ENCODE measurements around the gene KIF26A.

The KIF26A gene

GRCh38 chr14:104158827-104159798 is 20.7 kb downstream of the KIF26A start:
- Histone ChIP-seq H3K27me3 (ENCODE audit: control insufficient read depth in 2 of 2, insufficient read depth in 2 of 2, low read length in 2 of 2) (no peaks in the 10 kb centered on the region), H3K9me3 (ENCODE audit: control insufficient read depth in 2 of 2, low read length in 2 of 2) (no peaks in the 10 kb centered on the region), H3K36me3 (ENCODE audit: control insufficient read depth in 2 of 2, insufficient read depth in 2 of 2, low read length in 2 of 2) (no peaks in the 10 kb centered on the region), H3K4me3 (ENCODE audit: low read length in 2 of 2) (no peak overlapping the region), H3K9ac (ENCODE audit: low read depth in 1 of 2, low read length in 2 of 2) (no peak overlapping the region), H3K4me1 (ENCODE audit: control insufficient read depth in 2 of 2, insufficient read depth in 2 of 2, low read length in 2 of 2) (no peaks in the 10 kb centered on the region), H3K27ac (ENCODE audit: low read depth in 2 of 2, low read length in 2 of 2) (no peak overlapping the region)

DNA sequence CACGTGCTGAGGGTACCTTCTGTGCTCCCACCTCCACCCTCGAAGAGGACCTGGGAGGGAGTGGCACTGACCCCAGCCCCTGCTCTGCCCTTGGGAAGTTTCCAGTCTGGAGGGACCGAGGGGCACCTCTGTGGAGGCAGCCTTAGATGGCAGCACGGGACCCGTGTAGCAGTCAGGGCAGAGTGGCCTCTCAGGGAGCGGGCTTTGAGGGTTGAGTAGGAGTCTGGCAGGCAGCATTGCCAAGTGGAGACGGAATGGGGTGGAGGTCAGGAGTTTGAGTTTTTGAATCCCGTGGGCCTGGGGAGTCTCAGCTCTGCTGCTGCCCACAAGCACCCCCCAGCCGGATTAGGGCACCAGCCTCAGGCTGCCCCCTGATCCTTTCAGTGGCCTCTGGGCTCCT is 21.6 kb downstream of the KIF26A start:
- Histone ChIP-seq H3K36me3 (ENCODE audit: control insufficient read depth in 2 of 2, insufficient read depth in 2 of 2, low read length in 2 of 2) (no peaks in the 10 kb centered on the region), H3K4me3 (ENCODE audit: low read length in 2 of 2) (no peak overlapping the region), H3K9me3 (ENCODE audit: control insufficient read depth in 2 of 2, low read length in 2 of 2) (no peaks in the 10 kb centered on the region), H3K9ac (ENCODE audit: low read depth in 1 of 2, low read length in 2 of 2) (no peak overlapping the region), H3K27ac (ENCODE audit: low read depth in 2 of 2, low read length in 2 of 2) (no peak overlapping the region), H3K4me1 (ENCODE audit: control insufficient read depth in 2 of 2, insufficient read depth in 2 of 2, low read length in 2 of 2) (no peaks in the 10 kb centered on the region), H3K27me3 (ENCODE audit: control insufficient read depth in 2 of 2, insufficient read depth in 2 of 2, low read length in 2 of 2) (no peaks in the 10 kb centered on the region)

DNA sequence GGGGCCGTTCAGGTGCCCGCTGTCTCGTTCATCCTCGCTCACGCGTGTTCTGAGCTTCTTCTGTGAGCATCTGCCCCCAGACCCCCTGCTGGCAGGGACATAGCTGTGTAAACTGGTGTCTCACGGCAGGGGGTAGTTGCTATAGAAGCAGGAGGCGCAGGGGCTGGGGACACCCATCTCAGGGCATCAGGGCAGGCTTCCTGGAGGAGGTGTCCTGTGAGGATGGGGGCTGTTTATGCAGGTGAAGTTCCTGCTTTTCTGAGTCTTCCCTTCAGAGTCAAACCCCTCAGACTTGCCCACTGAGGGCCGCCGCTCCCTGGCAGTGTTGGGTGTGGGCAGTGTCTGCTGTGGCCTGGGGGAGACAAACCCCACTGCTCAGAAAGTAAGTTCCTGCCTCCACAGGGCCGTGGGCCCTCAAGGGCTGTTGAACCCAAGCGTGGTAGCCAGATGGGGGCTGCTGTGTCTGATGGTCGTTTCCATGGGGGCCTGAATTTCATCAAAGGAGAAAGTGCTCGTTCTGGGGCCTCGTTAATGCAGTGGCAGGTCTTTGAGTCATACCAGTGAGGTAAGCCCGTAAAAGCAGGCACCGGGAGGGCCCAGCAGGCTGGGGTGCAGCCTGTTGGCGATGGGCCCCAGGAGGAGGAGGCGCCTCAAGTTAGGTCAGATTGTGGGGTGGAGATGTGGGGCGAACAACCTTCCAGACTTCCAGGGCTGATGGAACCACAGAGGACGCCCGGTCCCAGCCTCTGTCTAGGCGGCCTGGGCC is 23.4 kb downstream of the KIF26A start:
- Histone ChIP-seq H3K9ac (ENCODE audit: low read depth in 1 of 2, low read length in 2 of 2) (no peak overlapping the region), H3K36me3 (ENCODE audit: control insufficient read depth in 2 of 2, insufficient read depth in 2 of 2, low read length in 2 of 2) (no peaks in the 10 kb centered on the region), H3K4me1 (ENCODE audit: control insufficient read depth in 2 of 2, insufficient read depth in 2 of 2, low read length in 2 of 2) (no peaks in the 10 kb centered on the region), H3K4me3 (ENCODE audit: low read length in 2 of 2) (no peak overlapping the region), H3K27me3 (ENCODE audit: control insufficient read depth in 2 of 2, insufficient read depth in 2 of 2, low read length in 2 of 2) (no peaks in the 10 kb centered on the region), H3K27ac (ENCODE audit: low read depth in 2 of 2, low read length in 2 of 2) (no peak overlapping the region), H3K9me3 (ENCODE audit: control insufficient read depth in 2 of 2, low read length in 2 of 2) (no peaks in the 10 kb centered on the region)

DNA sequence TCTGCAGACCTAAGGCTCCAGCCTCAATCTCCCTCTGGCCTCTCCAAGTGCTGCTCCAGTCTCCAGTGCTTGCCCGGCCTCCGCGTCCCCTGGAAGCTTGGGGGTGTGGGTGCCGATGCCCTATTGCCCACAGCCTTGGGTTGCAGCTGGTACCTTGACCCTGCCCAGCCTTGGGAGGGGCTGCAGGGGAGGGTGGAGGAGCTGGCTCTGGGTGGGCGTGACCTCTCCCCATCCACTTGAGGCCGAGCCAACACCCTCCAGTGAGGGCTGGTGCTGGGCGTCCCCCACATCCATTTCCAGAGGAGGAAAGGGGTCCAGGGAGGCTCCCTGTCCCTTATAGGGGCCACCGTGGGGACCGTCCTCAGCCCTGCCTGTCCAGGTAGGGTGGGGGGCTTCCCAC is 24.1 kb downstream of the KIF26A start:
- no peak overlapping the region for H3K27ac ChIP-seq (ENCODE audit: low read depth in 2 of 2, low read length in 2 of 2)

GRCh38 chr14:104163541-104163940 is 25.2 kb downstream of the KIF26A start:
- H3K9me3 ChIP-seq (ENCODE audit: control insufficient read depth in 2 of 2, low read length in 2 of 2) = no peaks in the 10 kb centered on the region
- H3K27me3 ChIP-seq (ENCODE audit: control insufficient read depth in 2 of 2, insufficient read depth in 2 of 2, low read length in 2 of 2) = no peaks in the 10 kb centered on the region
- H3K4me3 ChIP-seq (ENCODE audit: low read length in 2 of 2) = no peak overlapping the region
- H3K9ac ChIP-seq (ENCODE audit: low read depth in 1 of 2, low read length in 2 of 2) = no peak overlapping the region
- H3K36me3 ChIP-seq (ENCODE audit: control insufficient read depth in 2 of 2, insufficient read depth in 2 of 2, low read length in 2 of 2) = no peaks in the 10 kb centered on the region
- H3K4me1 ChIP-seq (ENCODE audit: control insufficient read depth in 2 of 2, insufficient read depth in 2 of 2, low read length in 2 of 2) = no peaks in the 10 kb centered on the region
- no peak overlapping the region for H3K27ac ChIP-seq (ENCODE audit: low read depth in 2 of 2, low read length in 2 of 2)

More for the DNA sequence above, 24.1 kb downstream of the KIF26A start:
- Histone ChIP-seq H3K4me3 (ENCODE audit: low read length in 2 of 2) (no peak overlapping the region), H3K9ac (ENCODE audit: low read depth in 1 of 2, low read length in 2 of 2) (no peak overlapping the region), H3K4me1 (ENCODE audit: control insufficient read depth in 2 of 2, insufficient read depth in 2 of 2, low read length in 2 of 2) (no peaks in the 10 kb centered on the region), H3K9me3 (ENCODE audit: control insufficient read depth in 2 of 2, low read length in 2 of 2) (no peaks in the 10 kb centered on the region), H3K36me3 (ENCODE audit: control insufficient read depth in 2 of 2, insufficient read depth in 2 of 2, low read length in 2 of 2) (no peaks in the 10 kb centered on the region), H3K27me3 (ENCODE audit: control insufficient read depth in 2 of 2, insufficient read depth in 2 of 2, low read length in 2 of 2) (no peaks in the 10 kb centered on the region)

- Histone ChIP-seq H3K9ac (ENCODE audit: low read depth in 1 of 2, low read length in 2 of 2) (no peak overlapping the region), H3K9me3 (ENCODE audit: control insufficient read depth in 2 of 2, low read length in 2 of 2) (no peaks in the 10 kb centered on the region), H3K27me3 (ENCODE audit: control insufficient read depth in 2 of 2, insufficient read depth in 2 of 2, low read length in 2 of 2) (no peaks in the 10 kb centered on the region), H3K36me3 (ENCODE audit: control insufficient read depth in 2 of 2, insufficient read depth in 2 of 2, low read length in 2 of 2) (no peaks in the 10 kb centered on the region), H3K4me1 (ENCODE audit: control insufficient read depth in 2 of 2, insufficient read depth in 2 of 2, low read length in 2 of 2) (no peaks in the 10 kb centered on the region), H3K4me3 (ENCODE audit: low read length in 2 of 2) (no peak overlapping the region), H3K27ac (ENCODE audit: low read depth in 2 of 2, low read length in 2 of 2) (no peak overlapping the region)
Measured at GRCh38 chr14:104164041-104164440, 25.7 kb downstream of the KIF26A start.

GRCh38 chr14:104164512-104164911 is 26.1 kb downstream of the KIF26A start:
- H3K9me3 ChIP-seq (ENCODE audit: control insufficient read depth in 2 of 2, low read length in 2 of 2) = no peaks in the 10 kb centered on the region
- no peaks in the 10 kb centered on the region for H3K36me3 ChIP-seq (ENCODE audit: control insufficient read depth in 2 of 2, insufficient read depth in 2 of 2, low read length in 2 of 2)
- no peaks in the 10 kb centered on the region for H3K4me1 ChIP-seq (ENCODE audit: control insufficient read depth in 2 of 2, insufficient read depth in 2 of 2, low read length in 2 of 2)
- no peaks in the 10 kb centered on the region for H3K27me3 ChIP-seq (ENCODE audit: control insufficient read depth in 2 of 2, insufficient read depth in 2 of 2, low read length in 2 of 2)
- no peak overlapping the region for H3K27ac ChIP-seq (ENCODE audit: low read depth in 2 of 2, low read length in 2 of 2)
- H3K9ac ChIP-seq (ENCODE audit: low read depth in 1 of 2, low read length in 2 of 2) = no peak overlapping the region
- no peak overlapping the region for H3K4me3 ChIP-seq (ENCODE audit: low read length in 2 of 2)

- Histone ChIP-seq H3K9ac (ENCODE audit: low read depth in 1 of 2, low read length in 2 of 2) (no peak overlapping the region), H3K27me3 (ENCODE audit: control insufficient read depth in 2 of 2, insufficient read depth in 2 of 2, low read length in 2 of 2) (no peaks in the 10 kb centered on the region), H3K9me3 (ENCODE audit: control insufficient read depth in 2 of 2, low read length in 2 of 2) (no peaks in the 10 kb centered on the region), H3K36me3 (ENCODE audit: control insufficient read depth in 2 of 2, insufficient read depth in 2 of 2, low read length in 2 of 2) (no peaks in the 10 kb centered on the region), H3K4me1 (ENCODE audit: control insufficient read depth in 2 of 2, insufficient read depth in 2 of 2, low read length in 2 of 2) (no peaks in the 10 kb centered on the region), H3K27ac (ENCODE audit: low read depth in 2 of 2, low read length in 2 of 2) (no peak overlapping the region), H3K4me3 (ENCODE audit: low read length in 2 of 2) (no peak overlapping the region)
Measured at GRCh38 chr14:104166698-104167097, 28.3 kb downstream of the KIF26A start.

DNA sequence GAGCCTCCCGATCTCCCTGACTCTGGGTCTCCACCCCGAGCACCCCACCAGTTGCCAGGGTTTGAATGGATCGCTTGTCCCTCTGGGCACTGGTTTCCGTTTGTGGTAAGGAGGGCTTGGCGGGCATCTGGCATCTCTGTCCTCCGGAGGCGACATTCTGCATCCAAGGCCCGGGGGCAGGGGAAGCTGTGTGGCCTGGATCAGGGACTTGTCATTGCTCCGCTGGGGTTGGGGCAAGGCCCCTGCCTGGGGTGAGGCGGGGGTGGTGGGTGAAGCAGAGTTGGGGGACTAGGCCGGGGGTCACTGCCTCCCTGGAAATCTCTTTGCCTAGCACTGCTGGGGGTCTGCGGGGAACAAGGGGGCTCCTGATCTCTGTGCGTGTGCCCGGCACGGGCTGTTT is 30.2 kb downstream of the KIF26A start:
- Histone ChIP-seq H3K27ac (ENCODE audit: low read depth in 2 of 2, low read length in 2 of 2) (no peak overlapping the region), H3K9ac (ENCODE audit: low read depth in 1 of 2, low read length in 2 of 2) (no peak overlapping the region)

DNA sequence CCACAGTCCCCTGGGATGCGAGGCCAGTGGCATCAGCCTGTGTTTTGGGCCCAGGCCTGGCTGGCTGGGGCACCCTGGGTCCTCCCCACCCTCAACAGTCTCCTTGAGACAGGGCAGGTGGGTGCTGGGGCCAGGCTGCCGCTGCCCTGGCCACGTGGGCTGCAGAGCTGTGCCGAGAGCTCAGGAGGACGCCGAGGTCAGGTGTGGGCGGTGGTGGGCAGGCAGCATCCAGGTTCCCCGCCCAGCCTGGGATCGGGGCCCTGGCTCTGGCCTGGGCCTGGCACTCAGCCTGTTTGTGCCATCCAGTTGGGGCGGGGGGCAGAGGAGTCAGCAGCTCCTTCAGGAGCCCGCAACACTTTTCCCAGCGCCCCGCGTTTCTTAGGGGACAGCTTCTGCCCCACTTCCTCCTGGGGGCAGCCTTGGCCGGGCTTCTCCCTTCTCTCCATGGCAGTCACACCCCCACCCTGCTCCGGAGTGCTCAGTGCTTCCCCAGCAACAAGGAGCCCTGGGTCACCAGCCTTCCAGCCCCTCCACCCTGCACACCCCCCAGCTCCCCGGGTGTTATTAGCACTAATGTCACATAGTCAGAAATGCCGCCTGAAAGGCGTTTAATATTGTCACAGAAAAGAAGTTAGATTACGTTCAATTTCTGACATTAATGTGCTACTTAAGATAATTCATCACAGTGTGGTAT is 30.8 kb downstream of the KIF26A start:
- Histone ChIP-seq H3K4me3 (ENCODE audit: low read length in 2 of 2) (no peak overlapping the region), H3K36me3 (ENCODE audit: control insufficient read depth in 2 of 2, insufficient read depth in 2 of 2, low read length in 2 of 2) (no peaks in the 10 kb centered on the region), H3K9me3 (ENCODE audit: control insufficient read depth in 2 of 2, low read length in 2 of 2) (no peaks in the 10 kb centered on the region), H3K27me3 (ENCODE audit: control insufficient read depth in 2 of 2, insufficient read depth in 2 of 2, low read length in 2 of 2) (no peaks in the 10 kb centered on the region), H3K27ac (ENCODE audit: low read depth in 2 of 2, low read length in 2 of 2) (no peak overlapping the region), H3K4me1 (ENCODE audit: control insufficient read depth in 2 of 2, insufficient read depth in 2 of 2, low read length in 2 of 2) (no peaks in the 10 kb centered on the region), H3K9ac (ENCODE audit: low read depth in 1 of 2, low read length in 2 of 2) (no peak overlapping the region)

More for the DNA sequence above, 30.2 kb downstream of the KIF26A start:
- Histone ChIP-seq H3K27me3 (ENCODE audit: control insufficient read depth in 2 of 2, insufficient read depth in 2 of 2, low read length in 2 of 2) (no peaks in the 10 kb centered on the region), H3K4me3 (ENCODE audit: low read length in 2 of 2) (no peak overlapping the region), H3K36me3 (ENCODE audit: control insufficient read depth in 2 of 2, insufficient read depth in 2 of 2, low read length in 2 of 2) (no peaks in the 10 kb centered on the region), H3K4me1 (ENCODE audit: control insufficient read depth in 2 of 2, insufficient read depth in 2 of 2, low read length in 2 of 2) (no peaks in the 10 kb centered on the region), H3K9me3 (ENCODE audit: control insufficient read depth in 2 of 2, low read length in 2 of 2) (no peaks in the 10 kb centered on the region)
